ENCODE results near the gene COL18A1. TPM values are rescaled to one million over a fixed set of nuclear protein-coding genes. Genes with fewer than 3 reads are reported as not detected.

COL18A1 gene
- total RNA-seq, 1 donor from 2014 or later: 271 TPM

- Mint-ChIP-seq H3K36me3 (ENCODE audit: insufficient read depth) (peaks cover 7% of the 10 kb centered on the region), H3K4me1 (ENCODE audit: low read depth) (no peaks in the 10 kb centered on the region), H3K9me3 (ENCODE audit: low read depth) (no peaks in the 10 kb centered on the region), H3K4me3 (ENCODE audit: low read depth) (no peak overlapping the region), H3K27ac (no peak overlapping the region), H3K27me3 (no peaks in the 10 kb centered on the region)
- no peak for DNase-seq (ENCODE audit: low spot score, unreplicated experiment)
- TF ChIP-seq, protein P1, sequence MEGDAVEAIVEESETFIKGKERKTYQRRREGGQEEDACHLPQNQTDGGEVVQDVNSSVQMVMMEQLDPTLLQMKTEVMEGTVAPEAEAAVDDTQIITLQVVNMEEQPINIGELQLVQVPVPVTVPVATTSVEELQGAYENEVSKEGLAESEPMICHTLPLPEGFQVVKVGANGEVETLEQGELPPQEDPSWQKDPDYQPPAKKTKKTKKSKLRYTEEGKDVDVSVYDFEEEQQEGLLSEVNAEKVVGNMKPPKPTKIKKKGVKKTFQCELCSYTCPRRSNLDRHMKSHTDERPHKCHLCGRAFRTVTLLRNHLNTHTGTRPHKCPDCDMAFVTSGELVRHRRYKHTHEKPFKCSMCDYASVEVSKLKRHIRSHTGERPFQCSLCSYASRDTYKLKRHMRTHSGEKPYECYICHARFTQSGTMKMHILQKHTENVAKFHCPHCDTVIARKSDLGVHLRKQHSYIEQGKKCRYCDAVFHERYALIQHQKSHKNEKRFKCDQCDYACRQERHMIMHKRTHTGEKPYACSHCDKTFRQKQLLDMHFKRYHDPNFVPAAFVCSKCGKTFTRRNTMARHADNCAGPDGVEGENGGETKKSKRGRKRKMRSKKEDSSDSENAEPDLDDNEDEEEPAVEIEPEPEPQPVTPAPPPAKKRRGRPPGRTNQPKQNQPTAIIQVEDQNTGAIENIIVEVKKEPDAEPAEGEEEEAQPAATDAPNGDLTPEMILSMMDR (IDR thresholded peaks at IDR 0.05; ENCODE audit: unreplicated experiment): no peak
Observed at GRCh38 chr21:45455674-45456583, 51.0 kb downstream of the COL18A1 start.

DNA sequence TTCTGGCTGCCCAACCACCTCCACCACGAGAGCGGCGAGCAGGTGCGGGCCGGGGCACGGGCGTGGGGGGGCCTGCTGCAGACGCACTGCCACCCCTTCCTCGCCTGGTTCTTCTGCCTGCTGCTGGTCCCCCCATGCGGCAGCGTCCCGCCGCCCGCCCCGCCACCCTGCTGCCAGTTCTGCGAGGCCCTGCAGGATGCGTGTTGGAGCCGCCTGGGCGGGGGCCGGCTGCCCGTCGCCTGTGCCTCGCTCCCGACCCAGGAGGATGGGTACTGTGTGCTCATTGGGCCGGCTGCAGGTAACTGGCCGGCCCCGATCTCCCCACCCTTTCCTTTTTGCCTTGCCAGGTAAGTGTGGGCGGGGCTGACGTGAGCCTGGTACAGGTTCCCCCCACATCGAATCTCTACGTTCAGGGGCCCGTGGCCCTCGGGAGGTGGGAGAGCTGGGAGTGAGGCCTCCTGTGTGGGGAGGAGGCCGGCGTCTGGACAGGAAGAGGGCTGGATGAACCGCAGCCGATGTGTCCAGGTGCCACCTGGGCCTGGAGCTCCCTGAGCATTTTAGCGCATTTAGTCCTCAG is 51.7 kb downstream of the COL18A1 start:
- Mint-ChIP-seq H3K27ac (no peak overlapping the region), H3K4me3 (ENCODE audit: low read depth) (no peak overlapping the region), H3K27me3 (no peaks in the 10 kb centered on the region), H3K9me3 (ENCODE audit: low read depth) (peaks cover 3% of the 10 kb centered on the region), H3K36me3 (ENCODE audit: insufficient read depth) (peaks cover 12% of the 10 kb centered on the region), H3K4me1 (ENCODE audit: low read depth) (no peaks in the 10 kb centered on the region)
- no peak for DNase-seq (ENCODE audit: low spot score, unreplicated experiment)
- TF ChIP-seq, protein P1 (IDR thresholded peaks at IDR 0.05; ENCODE audit: unreplicated experiment): no peak

DNA sequence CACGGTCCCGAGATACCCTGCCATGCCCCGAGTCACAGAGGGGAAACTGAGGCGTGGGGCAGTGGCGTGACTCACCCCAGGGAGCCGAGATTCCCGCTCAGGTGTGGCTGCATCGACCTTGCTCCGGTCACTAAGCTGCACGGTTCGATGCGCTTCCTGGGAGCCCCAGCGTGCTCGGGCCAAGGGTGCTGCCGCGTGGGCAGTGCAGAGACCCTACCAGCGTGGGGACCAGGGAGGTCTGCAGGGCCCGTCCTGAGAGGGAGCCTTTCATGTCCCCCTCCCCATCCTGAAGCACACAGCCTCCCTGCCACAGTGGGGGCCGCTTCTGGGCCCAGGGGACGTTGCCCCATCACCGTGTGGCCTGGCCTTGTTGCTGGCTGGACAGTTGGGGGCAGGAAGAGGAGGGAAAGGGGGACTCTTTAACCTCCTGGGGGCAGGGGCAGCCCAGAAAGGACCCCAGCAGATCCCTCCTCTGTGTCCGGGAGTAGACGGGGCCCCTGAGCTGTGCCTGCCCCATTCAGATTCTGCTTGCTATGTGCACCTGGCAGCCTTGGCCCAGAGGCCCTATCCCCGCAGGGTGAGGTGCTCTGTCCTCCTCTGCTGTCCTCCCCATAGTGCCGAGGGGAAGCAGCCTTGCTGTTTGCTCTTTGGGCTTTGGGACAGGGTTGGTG is 52.3 kb downstream of the COL18A1 start:
- H3K27ac Mint-ChIP-seq: no peak overlapping the region
- H3K4me3 Mint-ChIP-seq (ENCODE audit: low read depth): no peak overlapping the region
- TF ChIP-seq, protein P1 (IDR thresholded peaks at IDR 0.05; ENCODE audit: unreplicated experiment): no peak
- H3K9me3 Mint-ChIP-seq (ENCODE audit: low read depth): peaks cover 9% of the 10 kb centered on the region
- no peaks in the 10 kb centered on the region for H3K27me3 Mint-ChIP-seq
- H3K36me3 Mint-ChIP-seq (ENCODE audit: insufficient read depth): peaks cover 18% of the 10 kb centered on the region
- H3K4me1 Mint-ChIP-seq (ENCODE audit: low read depth): no peaks in the 10 kb centered on the region
- DNase-seq (ENCODE audit: low spot score, unreplicated experiment): no peak

DNA sequence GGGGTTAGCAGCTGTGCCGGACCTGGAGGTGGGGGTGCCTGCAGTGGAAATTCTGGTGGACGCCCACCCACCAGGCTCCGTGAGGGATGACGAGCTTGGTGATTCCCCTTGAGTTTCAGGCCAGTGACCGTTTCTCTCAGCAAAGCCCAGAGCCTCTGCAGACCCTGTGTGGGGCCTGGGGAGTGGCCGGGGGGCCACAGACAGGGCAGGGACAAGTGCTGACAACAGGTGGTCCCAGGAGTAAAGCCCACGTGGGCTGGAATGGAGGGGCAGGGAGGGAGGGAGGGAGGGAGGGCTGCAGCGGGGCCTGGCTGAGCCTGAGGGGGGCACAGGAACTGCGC is 52.8 kb downstream of the COL18A1 start:
- Mint-ChIP-seq H3K4me1 (ENCODE audit: low read depth) (no peaks in the 10 kb centered on the region), H3K27me3 (no peaks in the 10 kb centered on the region), H3K4me3 (ENCODE audit: low read depth) (no peak overlapping the region), H3K27ac (no peak overlapping the region), H3K36me3 (ENCODE audit: insufficient read depth) (peaks cover 23% of the 10 kb centered on the region), H3K9me3 (ENCODE audit: low read depth) (peaks cover 15% of the 10 kb centered on the region)
- no peak for DNase-seq (ENCODE audit: low spot score, unreplicated experiment)
- TF ChIP-seq, protein P1 (IDR thresholded peaks at IDR 0.05; ENCODE audit: unreplicated experiment): no peak

Measured in progenitor cell of endocrine pancreas (in vitro differentiated cells).